ENCODE results near the gene GJC3.
A peak's percentile ranks its signal among the peaks of the same experiment; 100 is the strongest.
"Not testable (repeated sequence)": the region's sequence is repeated elsewhere in the genome, so short reads cannot be mapped to it uniquely, and the experiment has no call there.

GJC3 gene

GRCh38 chr7:99928188-99928587, 1.2 kb downstream of the GJC3 start:
- no peak for DNase-seq

GRCh38 chr7:99927536-99927935, 1.9 kb downstream of the GJC3 start:
- no peak for DNase-seq

- no peak for DNase-seq
These were observed 3.1 kb downstream of the GJC3 start for GRCh38 chr7:99926321-99926720.

- DNase-seq = no peak
These were observed 6.2 kb downstream of the GJC3 start for GRCh38 chr7:99923200-99923599.

GRCh38 chr7:99920149-99920548, 9.3 kb downstream of the GJC3 start:
- DNase-seq = no peak

- no peak for DNase-seq
These were observed 9.7 kb downstream of the GJC3 start for GRCh38 chr7:99919814-99920112.

- peak; percentile 85 for DNase-seq
These were observed 10.2 kb downstream of the GJC3 start, which contains the start of gene TRIM4 for GRCh38 chr7:99918959-99919813. Gene TRIM4, minus strand, starts transcription at chr7:99919530. Its CDS starts 129 bp downstream, at chr7:99919401.

- DNase-seq = no peak
These were observed 18.4 kb downstream of the GJC3 start for GRCh38 chr7:99910976-99911375.

- no peak for DNase-seq
These were observed 27.8 kb downstream of the GJC3 start for GRCh38 chr7:99901581-99901980.

GRCh38 chr7:99899830-99900519, 29.4 kb downstream of the GJC3 start:
- DNase-seq = no peak

- DNase-seq = no peak
These were observed 30.6 kb downstream of the GJC3 start for GRCh38 chr7:99898836-99899235.

- DNase-seq = no peak
These were observed 31.4 kb downstream of the GJC3 start for GRCh38 chr7:99898023-99898357.

GRCh38 chr7:99897322-99898022, 31.9 kb downstream of the GJC3 start:
- DNase-seq = no peak

GRCh38 chr7:99894738-99895137, 34.7 kb downstream of the GJC3 start:
- no peak for DNase-seq

- DNase-seq = no peak
These were observed 36.1 kb downstream of the GJC3 start for GRCh38 chr7:99893280-99893679.

- DNase-seq = not testable (repeated sequence)
These were observed 39.1 kb downstream of the GJC3 start for GRCh38 chr7:99890348-99890747.

- not testable (repeated sequence) for DNase-seq
These were observed 41.1 kb downstream of the GJC3 start for GRCh38 chr7:99888366-99888765.

- no peak for DNase-seq
These were observed 48.0 kb downstream of the GJC3 start for GRCh38 chr7:99881370-99881769.

GRCh38 chr7:99876933-99877332, 52.5 kb downstream of the GJC3 start, which contains the start of gene OR2AE1:
Gene OR2AE1, minus strand, starts transcription at chr7:99877033. Its CDS starts 0 bp downstream, at chr7:99877033.
- no peak for DNase-seq

GRCh38 chr7:99876491-99876890, 52.9 kb downstream of the GJC3 start:
- no peak for DNase-seq

All from activated CD4-positive, alpha-beta T cell treated with anti-CD3 and anti-CD28 coated beads, Interleukin-2, amount 50 U/mL, for 1 hour (primary cell).